Activated B cell treated with CpG ODN at 0.5 μM for 24 hours (primary cell): ENCODE measurements around the gene DEFB124. TPM values are rescaled to one million over a fixed set of nuclear protein-coding genes. Genes with fewer than 3 reads are reported as not detected.
"Not testable (repeated sequence)": the region's sequence is repeated elsewhere in the genome, so short reads cannot be mapped to it uniquely, and the experiment has no call there.

Experiments
- ATAC-seq: fragments of 200-7000 bp; cut with Tn5 transposase; one replicate; pipeline ENCODE4 v1.10.0; 2021; ENCODE audit warnings: low read depth, mild to moderate bottlenecking, moderate library complexity
- CTCF ChIA-PET: fragments of 350-600 bp; sonication (Branson Sonifier 250); formaldehyde crosslinking; loops from one replicate; lab custom pipeline; 2021; ENCODE audit warnings: antibody characterized with exemption; lab: Charles Lee
- POLR2A ChIA-PET: fragments of 350-600 bp; sonication (Branson Sonifier 250); formaldehyde crosslinking; loops from one replicate; lab custom pipeline; 2021; ENCODE audit warnings: antibody characterized with exemption; lab: Charles Lee
- DNase-seq: peaks from one replicate; pipeline ENCODE4 v3.0.0; 2022
- H3K27ac Mint-ChIP-seq: one replicate; pipeline ENCODE4 v1.8.0; 2020; ENCODE audit warnings: mixed read lengths
- H3K27me3 Mint-ChIP-seq: one replicate; pipeline ENCODE4 v1.8.0; 2021; ENCODE audit warnings: mixed read lengths
- H3K36me3 Mint-ChIP-seq: one replicate; pipeline ENCODE4 v1.8.0; 2021; ENCODE audit warnings: low read depth, mixed read lengths
- H3K4me1 Mint-ChIP-seq: one replicate; pipeline ENCODE4 v1.8.0; 2021; ENCODE audit warnings: mixed read lengths
- H3K4me3 Mint-ChIP-seq: one replicate; pipeline ENCODE4 v1.8.0; 2020; ENCODE audit warnings: mild to moderate bottlenecking, mixed read lengths
- H3K9me3 Mint-ChIP-seq: one replicate; pipeline ENCODE4 v1.8.0; 2020; ENCODE audit warnings: mixed read lengths
- intact Hi-C: fragments of 100-400 bp; cut with micrococcal nuclease; formaldehyde crosslinking; loops from one replicate; pipeline ENCODE4 v1.15.1; 2024
- total RNA-seq: library from RNA; stranded (reverse); gene quantifications from 2 replicates; pipeline ENCODE4 v1.2.3, GENCODE V29; 2022
- TF ChIP-seq, protein P1 (sequence below): fragments of 200-600 bp; IDR thresholded peaks from one replicate; pipeline ENCODE4 v1.8.0; 2022; ENCODE audit warnings: antibody characterized with exemption, mild to moderate bottlenecking

Gene DEFB124
- total RNA-seq, 1 donor from 2014 or later, result not detected

GRCh38 chr20:31508517-31509244 lies 33.8 kb upstream of the DEFB124 start:
- no peak for DNase-seq
- Mint-ChIP-seq H3K36me3 (no peaks in the 10 kb centered on the region), H3K27ac (no peak overlapping the region), H3K4me3 (no peak overlapping the region), H3K27me3 (peaks cover 17% of the 10 kb centered on the region), H3K4me1 (no peaks in the 10 kb centered on the region), H3K9me3 (no peaks in the 10 kb centered on the region)
- TF ChIP-seq, protein P1, sequence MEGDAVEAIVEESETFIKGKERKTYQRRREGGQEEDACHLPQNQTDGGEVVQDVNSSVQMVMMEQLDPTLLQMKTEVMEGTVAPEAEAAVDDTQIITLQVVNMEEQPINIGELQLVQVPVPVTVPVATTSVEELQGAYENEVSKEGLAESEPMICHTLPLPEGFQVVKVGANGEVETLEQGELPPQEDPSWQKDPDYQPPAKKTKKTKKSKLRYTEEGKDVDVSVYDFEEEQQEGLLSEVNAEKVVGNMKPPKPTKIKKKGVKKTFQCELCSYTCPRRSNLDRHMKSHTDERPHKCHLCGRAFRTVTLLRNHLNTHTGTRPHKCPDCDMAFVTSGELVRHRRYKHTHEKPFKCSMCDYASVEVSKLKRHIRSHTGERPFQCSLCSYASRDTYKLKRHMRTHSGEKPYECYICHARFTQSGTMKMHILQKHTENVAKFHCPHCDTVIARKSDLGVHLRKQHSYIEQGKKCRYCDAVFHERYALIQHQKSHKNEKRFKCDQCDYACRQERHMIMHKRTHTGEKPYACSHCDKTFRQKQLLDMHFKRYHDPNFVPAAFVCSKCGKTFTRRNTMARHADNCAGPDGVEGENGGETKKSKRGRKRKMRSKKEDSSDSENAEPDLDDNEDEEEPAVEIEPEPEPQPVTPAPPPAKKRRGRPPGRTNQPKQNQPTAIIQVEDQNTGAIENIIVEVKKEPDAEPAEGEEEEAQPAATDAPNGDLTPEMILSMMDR, result no peak
- intact Hi-C loops, result no loop called here
- ChIA-PET POLR2A (no interaction called here), CTCF (interaction anchor here (1.2 kb wide), 1 partner anchor 104 kb away, joined by 3 read pairs; no protein-coding TSS in a partner anchor)
- ATAC-seq, result no peak

DNA sequence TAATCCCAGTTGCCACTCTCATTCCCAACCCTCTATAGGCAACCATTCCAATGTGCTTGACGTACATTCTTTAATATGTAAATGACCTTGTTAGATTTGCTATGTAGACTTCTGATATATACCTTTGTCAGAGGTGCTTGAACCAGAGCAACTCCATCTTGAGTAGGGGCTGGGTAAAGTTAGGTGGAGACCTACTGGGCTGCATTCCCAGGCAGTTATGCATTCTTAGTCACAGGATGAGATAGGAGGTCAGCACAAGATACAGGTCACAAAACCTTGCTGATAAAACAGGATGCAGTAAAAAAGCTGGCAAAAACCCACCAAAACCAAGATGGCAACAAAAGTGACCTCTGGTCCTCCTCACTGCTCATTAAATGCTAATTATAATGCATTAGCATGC lies 31.0 kb upstream of the DEFB124 start:
- ChIA-PET CTCF (no interaction called here), POLR2A (no interaction called here)
- intact Hi-C loops, result no loop called here
- H3K4me1 Mint-ChIP-seq, result no peaks in the 10 kb centered on the region
- TF ChIP-seq, protein P1, result no peak
- no peaks in the 10 kb centered on the region for H3K36me3 Mint-ChIP-seq
- ATAC-seq, result no peak
- no peaks in the 10 kb centered on the region for H3K9me3 Mint-ChIP-seq
- H3K4me3 Mint-ChIP-seq, result no peak overlapping the region
- H3K27ac Mint-ChIP-seq, result no peak overlapping the region
- H3K27me3 Mint-ChIP-seq, result peaks cover 18% of the 10 kb centered on the region
- DNase-seq, result no peak

- H3K27ac Mint-ChIP-seq, H3K4me3 Mint-ChIP-seq, H3K9me3 Mint-ChIP-seq, POLR2A ChIA-PET, H3K36me3 Mint-ChIP-seq, H3K4me1 Mint-ChIP-seq: not testable (repeated sequence)
- intact Hi-C loops, result loop anchor here (1.0 to 5.0 kb wide), 3 partner anchors 43 to 1146 kb away; no protein-coding TSS in a partner anchor
- DNase-seq (peak; percentile 63), ATAC-seq (peak; percentile 97)
- peaks cover 19% of the 10 kb centered on the region for H3K27me3 Mint-ChIP-seq
- CTCF ChIA-PET, result interaction anchor here (0.6 to 4.6 kb wide), 16 partner anchors 10 to 110 kb away, joined by 3 to 68 read pairs (median 4); partner anchors contain the start of gene HM13
Measured at GRCh38 chr20:31502884-31503673, 28.2 kb upstream of the DEFB124 start.

- TF ChIP-seq, protein P1, result no peak
- peaks cover 25% of the 10 kb centered on the region for H3K27me3 Mint-ChIP-seq
- no peak overlapping the region for H3K27ac Mint-ChIP-seq
- no peak for DNase-seq
- no peaks in the 10 kb centered on the region for H3K4me1 Mint-ChIP-seq
- no peak for ATAC-seq
- POLR2A ChIA-PET, result no interaction called here
- H3K36me3 Mint-ChIP-seq, result no peaks in the 10 kb centered on the region
- intact Hi-C loops, result loop anchor here (5.0 kb wide), 1 partner anchor 1143 kb away; no protein-coding TSS in a partner anchor
- no peak overlapping the region for H3K4me3 Mint-ChIP-seq
- CTCF ChIA-PET, result interaction anchor here (4.6 kb wide), 1 partner anchor 43 kb away, joined by 68 read pairs; no protein-coding TSS in a partner anchor
- no peaks in the 10 kb centered on the region for H3K9me3 Mint-ChIP-seq
Measured at GRCh38 chr20:31500527-31500926, 25.6 kb upstream of the DEFB124 start.

- ChIA-PET CTCF (no interaction called here), POLR2A (interaction anchor here (0.7 kb wide), 1 partner anchor 35 kb away, joined by 3 read pairs; no protein-coding TSS in a partner anchor)
- H3K4me1 Mint-ChIP-seq, result no peaks in the 10 kb centered on the region
- TF ChIP-seq, protein P1, result no peak
- ATAC-seq (no peak), DNase-seq (no peak)
- no peaks in the 10 kb centered on the region for H3K9me3 Mint-ChIP-seq
- peaks cover 20% of the 10 kb centered on the region for H3K27me3 Mint-ChIP-seq
- no peak overlapping the region for H3K4me3 Mint-ChIP-seq
- no peak overlapping the region for H3K27ac Mint-ChIP-seq
- H3K36me3 Mint-ChIP-seq, result no peaks in the 10 kb centered on the region
- intact Hi-C loops, result no loop called here
Measured at GRCh38 chr20:31497838-31498540, 23.1 kb upstream of the DEFB124 start.
